Fibroblast of the aortic adventitia (primary cell): Measurements from ENCODE around the gene CDH8. TPM values are rescaled to one million over a fixed set of nuclear protein-coding genes. Genes with fewer than 3 reads are reported as not detected.

ENCODE experiments used
- DNase-seq: peaks from one replicate; pipeline ENCODE4 v3.0.0-alpha.2; 2010; ENCODE audit warnings: low read depth
- H3K4me3 ChIP-seq: 2 replicates; pipeline ENCODE4 v1.5.1; 2011; ENCODE audit warnings: low read depth, mild to moderate bottlenecking, control low read depth, low read length, moderate library complexity
- CTCF ChIP-seq: IDR thresholded peaks from 2 replicates; pipeline ENCODE4 v1.5.1; 2011; ENCODE audit warnings: mild to moderate bottlenecking, low read length, control low read depth, inconsistent platforms; ENCODE audit not compliant: insufficient read depth
- total RNA-seq: library from RNA; depleted of rRNA; stranded (reverse); fragments of >200 nt; gene quantifications from 2 replicates; pipeline ENCODE4 v1.2.3, GENCODE V29; 2012; ENCODE audit warnings: low replicate concordance

Gene CDH8
- total RNA-seq, 1 donor: not detected

DNA sequence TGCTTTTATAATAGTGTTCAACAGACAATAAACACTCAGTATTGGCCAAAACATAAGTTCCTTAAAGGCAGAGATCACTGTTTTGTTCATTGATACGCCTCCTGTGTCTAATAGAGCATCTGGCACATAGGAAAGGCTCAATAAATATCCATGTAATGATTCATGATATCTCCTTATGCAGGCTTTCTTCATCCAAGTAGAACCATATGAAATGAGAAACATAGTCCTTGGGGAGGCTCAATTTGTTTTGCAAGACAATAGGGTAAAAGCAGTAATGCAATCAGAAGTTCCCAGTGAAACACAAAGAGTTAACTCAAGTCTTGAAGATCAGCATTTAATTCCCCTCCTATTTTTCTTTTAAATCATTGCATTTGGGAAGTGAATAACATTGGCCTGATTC lies 16.4 kb downstream of the CDH8 start:
- no peak overlapping the region for H3K4me3 ChIP-seq
- no peak for TF ChIP-seq CTCF
- DNase-seq: no peak

GRCh38 chr16:62018301-62019060 lies 17.8 kb downstream of the CDH8 start:
- TF ChIP-seq CTCF: no peak
- no peak for DNase-seq
- H3K4me3 ChIP-seq: no peak overlapping the region

DNA sequence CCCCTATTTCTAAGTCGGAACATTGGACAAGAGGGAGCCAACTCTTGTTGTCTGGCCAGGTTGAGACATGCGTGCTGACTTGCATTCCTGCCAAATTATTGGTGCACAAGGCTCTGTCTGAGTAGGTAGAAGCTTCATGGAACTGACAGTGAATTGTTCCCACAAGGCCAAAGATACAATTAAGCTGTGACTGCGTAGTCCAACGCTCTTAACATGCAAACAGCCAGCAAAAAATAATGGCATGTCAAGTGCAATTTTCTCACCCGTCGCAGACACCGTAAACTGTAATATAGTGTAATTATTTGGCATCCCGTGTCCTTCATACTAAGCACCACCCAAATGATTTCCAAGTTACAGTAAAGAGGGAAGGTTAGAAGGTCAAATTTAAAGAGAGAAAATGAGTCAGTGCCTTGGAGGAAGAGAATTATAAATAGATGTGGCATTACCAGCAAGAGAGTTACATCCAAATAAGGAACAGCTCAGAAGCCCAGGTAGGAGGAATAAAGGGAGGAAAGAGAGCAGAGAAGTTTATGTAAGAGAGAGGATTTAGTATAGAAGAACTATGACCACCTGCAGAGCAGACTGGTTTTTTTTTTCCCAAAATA lies 21.8 kb downstream of the CDH8 start:
- TF ChIP-seq CTCF: no peak
- H3K4me3 ChIP-seq: no peak overlapping the region
- DNase-seq: no peak

DNA sequence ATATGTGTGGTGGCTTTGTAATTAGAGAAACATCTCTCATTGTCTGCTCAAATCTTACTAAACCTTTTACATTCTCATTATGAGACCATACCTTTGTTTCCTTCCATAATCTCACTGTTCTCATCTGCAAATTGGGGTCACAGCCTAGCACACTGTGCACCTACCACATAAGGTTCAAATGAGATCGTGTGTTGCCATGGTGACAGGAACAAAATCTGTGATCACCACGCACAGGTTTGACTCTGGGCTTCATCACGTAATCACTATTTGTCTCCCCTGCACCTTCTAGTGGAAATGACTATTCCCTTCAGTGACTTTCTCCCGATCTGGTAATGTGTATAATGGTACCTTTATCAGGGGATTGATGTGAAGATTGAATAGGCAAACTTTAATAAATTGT lies 26.1 kb downstream of the CDH8 start:
- no peak for TF ChIP-seq CTCF
- no peak overlapping the region for H3K4me3 ChIP-seq
- DNase-seq: no peak

GRCh38 chr16:61998460-61998859 lies 37.8 kb downstream of the CDH8 start:
- H3K4me3 ChIP-seq: no peak overlapping the region
- DNase-seq: no peak
- no peak for TF ChIP-seq CTCF

- no peak for DNase-seq
- H3K4me3 ChIP-seq: no peak overlapping the region
- no peak for TF ChIP-seq CTCF
Measured at GRCh38 chr16:61993108-61993507, 43.1 kb downstream of the CDH8 start.
